GM23248 (cell line): ENCODE data around the gene CPEB3. TPM values are rescaled to one million over a fixed set of nuclear protein-coding genes. Genes with fewer than 3 reads are reported as not detected.
A peak's percentile ranks its signal among the peaks of the same experiment; 100 is the strongest.

Source experiments
- DNase-seq: peaks from one replicate; pipeline ENCODE4 v3.0.0-alpha.2; 2015
- H2AFZ ChIP-seq: fragments of 200-600 bp; sonication (generic); 2 replicates; pipeline ENCODE4 v1.6.1; 2016; ENCODE audit warnings: antibody characterized with exemption
- H3F3A ChIP-seq: fragments of 200-600 bp; sonication (generic); 2 replicates; pipeline ENCODE4 v1.6.1; 2016; ENCODE audit warnings: mild to moderate bottlenecking, antibody characterized with exemption, mixed run types; ENCODE audit not compliant: insufficient read depth
- H3K27ac ChIP-seq: fragments of 200-600 bp; sonication (generic); 2 replicates; pipeline ENCODE4 v1.5.1; 2016; ENCODE audit warnings: mild to moderate bottlenecking
- H3K27me3 ChIP-seq: fragments of 200-600 bp; sonication (generic); replicated peaks from 2 replicates; pipeline ENCODE4 v1.6.1; 2016; ENCODE audit warnings: mild to moderate bottlenecking; ENCODE audit not compliant: insufficient read depth
- H3K36me3 ChIP-seq: fragments of 200-600 bp; sonication (generic); 2 replicates; pipeline ENCODE4 v1.6.1; 2016; ENCODE audit warnings: low read depth, mild to moderate bottlenecking
- H3K4me1 ChIP-seq: fragments of 200-600 bp; sonication (generic); 2 replicates; pipeline ENCODE4 v1.6.1; 2016; ENCODE audit warnings: mild to moderate bottlenecking; ENCODE audit not compliant: insufficient read depth
- H3K4me2 ChIP-seq: fragments of 200-600 bp; sonication (generic); one replicate; pipeline ENCODE4 v1.6.1; 2016; ENCODE audit warnings: mild to moderate bottlenecking; ENCODE audit not compliant: unreplicated experiment
- H3K4me3 ChIP-seq: fragments of 200-600 bp; sonication (generic); 2 replicates; pipeline ENCODE4 v1.5.1; 2016; ENCODE audit warnings: mild to moderate bottlenecking
- H3K79me2 ChIP-seq: fragments of 200-600 bp; sonication (generic); 2 replicates; pipeline ENCODE4 v1.6.1; 2016; ENCODE audit warnings: mild to moderate bottlenecking; ENCODE audit not compliant: insufficient read depth
- H3K9ac ChIP-seq: fragments of 200-600 bp; sonication (generic); 2 replicates; pipeline ENCODE4 v1.6.1; 2016; ENCODE audit warnings: mild to moderate bottlenecking
- H3K9me2 ChIP-seq: fragments of 200-600 bp; sonication (generic); 2 replicates; pipeline ENCODE4 v1.6.1; 2016; ENCODE audit warnings: mixed run types, mild to moderate bottlenecking, moderate library complexity; ENCODE audit not compliant: insufficient read depth
- H3K9me3 ChIP-seq: fragments of 200-600 bp; sonication (generic); one replicate; pipeline ENCODE4 v1.6.1; 2017; ENCODE audit warnings: low read depth
- H4K20me1 ChIP-seq: fragments of 200-600 bp; sonication (generic); 2 replicates; pipeline ENCODE4 v1.6.0; 2016; ENCODE audit not compliant: insufficient read depth
- EZH2 ChIP-seq: fragments of 200-600 bp; sonication (generic); IDR thresholded peaks from 2 replicates; pipeline ENCODE4 v1.6.1; 2018; ENCODE audit warnings: antibody characterized with exemption, mild to moderate bottlenecking; ENCODE audit not compliant: insufficient read depth, poor library complexity, severe bottlenecking
- EZH2phosphoT487 ChIP-seq: fragments of 200-600 bp; sonication (generic); IDR thresholded peaks from 2 replicates; pipeline ENCODE4 v1.6.1; 2018; ENCODE audit warnings: antibody characterized with exemption, moderate library complexity, mild to moderate bottlenecking, low read depth; ENCODE audit not compliant: insufficient read depth
- WGBS, 2 experiments: methylation state at CpG; one replicate each; pipeline ENCODE4 v1.1.6; 2015 to 2017; ENCODE audit warnings: low lambda C conversion rate in 2 of 2, low coverage in 1 of 2; ENCODE audit errors: missing lambda C conversion rate in 2 of 2; 5-methylcytosine and 5-hydroxymethylcytosine counted together
- in situ Hi-C: fragments of 300-500 bp; cut with MboI; formaldehyde crosslinking; loops from 2 replicates; pipeline ENCODE4 v1.15.0; 2020
- polyA plus RNA-seq: library from polyadenylated mRNA; unstranded; fragments of >200 nt; fragmentation: Nextera tagmentation; extraction: Ambion mirVana; gene quantifications from 2 replicates; pipeline ENCODE4 v1.2.1, GENCODE V29; 2016
- total RNA-seq: library from RNA; depleted of rRNA; stranded (reverse); fragments of >200 nt; shearing (Covaris generic); gene quantifications from 2 replicates; pipeline ENCODE4 v1.2.3, GENCODE V29; 2014

CPEB3 gene
- total and polyA plus RNA-seq, 2 experiments from 2014 or later = 0.60 to 1.1 TPM

GRCh38 chr10:92278996-92279696 is 11.7 kb downstream of the CPEB3 start:
- TF ChIP-seq EZH2phosphoT487 (no peak), EZH2 (no peak)
- Histone ChIP-seq H3K4me2 (peak overlapping the region; percentile 18), H4K20me1 (no peaks in the 10 kb centered on the region), H2AFZ (0 out of 2 replicates have a peak overlapping the region, but pooled peaks have one; percentile 10), H3K9ac (no peak overlapping the region), H3K27ac (no peak overlapping the region), H3K9me2 (no peaks in the 10 kb centered on the region), H3K4me3 (0 out of 2 replicates have a peak overlapping the region, but pooled peaks have one; percentile 0), H3K79me2 (no peaks in the 10 kb centered on the region), H3K27me3 (no peaks in the 10 kb centered on the region), H3K36me3 (no peaks in the 10 kb centered on the region), H3F3A (no peaks in the 10 kb centered on the region), H3K4me1 (no peaks in the 10 kb centered on the region), H3K9me3 (no peaks in the 10 kb centered on the region)
- in situ Hi-C loops = no loop called here
- peak; percentile 9 for DNase-seq
- 47 to 53% methylated on average over 4 of the region's 4 CpGs for WGBS, 2 experiments

GRCh38 chr10:92274071-92274470 is 16.8 kb downstream of the CPEB3 start:
- no peaks in the 10 kb centered on the region for H3K4me1 ChIP-seq
- H2AFZ ChIP-seq = no peak overlapping the region
- no peaks in the 10 kb centered on the region for H3K79me2 ChIP-seq
- H3K27ac ChIP-seq = no peak overlapping the region
- no peaks in the 10 kb centered on the region for H3K36me3 ChIP-seq
- H3F3A ChIP-seq = no peaks in the 10 kb centered on the region
- DNase-seq = no peak
- TF ChIP-seq EZH2 (no peak), EZH2phosphoT487 (no peak)
- in situ Hi-C loops = no loop called here
- H3K4me2 ChIP-seq = no peak overlapping the region
- no peaks in the 10 kb centered on the region for H3K9me2 ChIP-seq
- H4K20me1 ChIP-seq = no peaks in the 10 kb centered on the region
- WGBS, 2 experiments = 92% methylated on average over 3 of the region's 3 CpGs
- H3K9ac ChIP-seq = no peak overlapping the region
- no peaks in the 10 kb centered on the region for H3K9me3 ChIP-seq
- H3K27me3 ChIP-seq = no peaks in the 10 kb centered on the region
- no peak overlapping the region for H3K4me3 ChIP-seq

DNA sequence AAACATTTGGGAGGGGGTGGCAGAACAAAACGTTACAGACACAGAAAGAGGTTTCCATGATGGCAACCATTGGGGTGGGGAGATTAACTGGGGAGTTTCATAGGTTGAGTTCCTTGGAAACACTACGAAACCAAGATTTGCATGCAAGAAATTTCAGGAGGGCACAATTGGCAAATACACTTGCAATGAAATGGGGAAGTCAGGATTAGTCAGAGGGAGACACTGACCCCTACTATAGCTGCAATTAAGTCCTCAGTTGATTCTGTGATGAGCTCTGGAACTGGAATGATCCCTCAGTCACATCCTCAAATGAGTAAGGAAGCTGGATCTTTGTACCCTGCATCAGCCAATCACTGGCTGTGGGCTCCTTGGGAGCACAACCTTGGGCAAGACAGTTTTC is 22.1 kb downstream of the CPEB3 start:
- H3K36me3 ChIP-seq = no peaks in the 10 kb centered on the region
- H3K4me2 ChIP-seq = no peak overlapping the region
- no peaks in the 10 kb centered on the region for H3K4me1 ChIP-seq
- no peak overlapping the region for H2AFZ ChIP-seq
- no peak overlapping the region for H3K4me3 ChIP-seq
- H3F3A ChIP-seq = no peaks in the 10 kb centered on the region
- WGBS, 2 experiments = 74 to 76% methylated on average over 2 of the region's 2 CpGs
- no peak overlapping the region for H3K9ac ChIP-seq
- no peaks in the 10 kb centered on the region for H3K27me3 ChIP-seq
- TF ChIP-seq EZH2 (no peak), EZH2phosphoT487 (no peak)
- DNase-seq = no peak
- H3K9me2 ChIP-seq = no peaks in the 10 kb centered on the region
- H4K20me1 ChIP-seq = no peaks in the 10 kb centered on the region
- no peak overlapping the region for H3K27ac ChIP-seq
- H3K9me3 ChIP-seq = no peaks in the 10 kb centered on the region
- no peaks in the 10 kb centered on the region for H3K79me2 ChIP-seq
- in situ Hi-C loops = no loop called here

DNA sequence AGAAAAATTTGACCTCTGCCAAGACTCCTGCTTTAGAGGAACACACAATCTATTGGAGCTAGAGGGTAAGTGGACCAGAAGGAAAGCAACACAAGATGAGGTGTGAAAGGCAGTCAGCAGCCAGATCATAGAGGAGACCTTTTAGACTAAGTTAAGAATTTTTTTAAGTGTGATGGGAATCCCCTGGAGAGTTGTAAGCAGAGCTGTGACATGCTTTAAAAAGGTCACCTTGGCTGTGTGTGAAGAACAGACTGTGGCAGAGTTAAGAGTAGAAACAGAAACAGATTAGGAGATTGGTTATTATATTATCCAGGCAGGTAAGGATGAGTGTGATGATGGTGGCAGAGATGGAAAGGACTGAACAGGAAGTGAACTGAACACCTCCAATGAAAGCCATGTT is 23.5 kb downstream of the CPEB3 start:
- Histone ChIP-seq H2AFZ (no peak overlapping the region), H3K36me3 (no peaks in the 10 kb centered on the region), H3K27ac (no peak overlapping the region), H3K79me2 (no peaks in the 10 kb centered on the region), H3K4me1 (no peaks in the 10 kb centered on the region), H3F3A (no peaks in the 10 kb centered on the region), H3K9me3 (no peaks in the 10 kb centered on the region), H3K9me2 (no peaks in the 10 kb centered on the region), H3K27me3 (no peaks in the 10 kb centered on the region), H3K4me3 (no peak overlapping the region), H3K9ac (no peak overlapping the region), H4K20me1 (no peaks in the 10 kb centered on the region), H3K4me2 (no peak overlapping the region)
- TF ChIP-seq EZH2 = no peak
- no peak for TF ChIP-seq EZH2phosphoT487
- in situ Hi-C loops = no loop called here
- no peak for DNase-seq

DNA sequence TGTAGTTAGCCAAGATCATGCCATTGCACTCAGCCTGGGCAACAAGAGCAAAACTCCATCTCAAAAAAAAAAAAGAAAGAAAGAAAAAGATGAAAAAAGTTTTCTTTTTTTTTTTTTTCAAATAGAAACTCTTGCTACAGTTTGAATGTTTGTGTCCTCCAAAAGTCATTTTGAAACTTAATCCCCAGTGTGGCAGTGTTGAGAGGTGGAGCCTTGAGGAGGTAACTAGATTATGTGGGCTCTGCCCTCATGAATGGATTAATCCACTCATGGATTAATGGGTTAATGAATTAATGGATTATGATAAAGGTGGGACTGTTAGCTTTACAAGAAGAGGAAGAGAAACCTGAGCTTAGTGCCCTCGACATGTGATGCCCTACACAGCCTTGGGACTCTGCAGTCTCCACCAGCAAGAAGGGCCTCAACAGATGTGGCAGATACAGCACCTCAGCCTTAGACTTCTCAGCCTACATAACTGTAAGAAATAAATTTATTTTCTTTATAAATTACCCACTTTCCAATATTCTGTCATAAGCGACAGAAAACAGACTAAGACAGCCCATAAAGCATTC is 25.1 kb downstream of the CPEB3 start:
- H2AFZ ChIP-seq = no peak overlapping the region
- DNase-seq = no peak
- H3K9me2 ChIP-seq = no peaks in the 10 kb centered on the region
- no peaks in the 10 kb centered on the region for H3F3A ChIP-seq
- no peak for TF ChIP-seq EZH2
- TF ChIP-seq EZH2phosphoT487 = no peak
- no peak overlapping the region for H3K4me3 ChIP-seq
- no peaks in the 10 kb centered on the region for H3K79me2 ChIP-seq
- no peaks in the 10 kb centered on the region for H4K20me1 ChIP-seq
- no peaks in the 10 kb centered on the region for H3K27me3 ChIP-seq
- no peaks in the 10 kb centered on the region for H3K36me3 ChIP-seq
- in situ Hi-C loops = no loop called here
- WGBS, 2 experiments = 95 to 98% methylated on average over 2 of the region's 2 CpGs
- no peaks in the 10 kb centered on the region for H3K4me1 ChIP-seq
- no peak overlapping the region for H3K27ac ChIP-seq
- H3K9ac ChIP-seq = no peak overlapping the region
- no peak overlapping the region for H3K4me2 ChIP-seq
- no peaks in the 10 kb centered on the region for H3K9me3 ChIP-seq
